Progenitor cell of endocrine pancreas (in vitro differentiated cells): ENCODE data around the gene HTRA3. TPM values are rescaled to one million over a fixed set of nuclear protein-coding genes. Genes with fewer than 3 reads are reported as not detected.

Source experiments
- DNase-seq: peaks from one replicate; pipeline ENCODE4 v3.0.0; 2021; ENCODE audit warnings: low spot score; ENCODE audit not compliant: unreplicated experiment
- H3K27ac Mint-ChIP-seq: 2 replicates; pipeline ENCODE4 v1.8.0; 2021; ENCODE audit warnings: mild to moderate bottlenecking, moderate library complexity, mixed read lengths
- H3K27me3 Mint-ChIP-seq: 2 replicates; pipeline ENCODE4 v1.8.0; 2021; ENCODE audit warnings: mixed read lengths
- H3K36me3 Mint-ChIP-seq: 2 replicates; pipeline ENCODE4 v1.8.0; 2022; ENCODE audit warnings: mixed read lengths; ENCODE audit not compliant: insufficient read depth
- H3K4me1 Mint-ChIP-seq: 2 replicates; pipeline ENCODE4 v1.8.0; 2021; ENCODE audit warnings: low read depth, mixed read lengths
- H3K4me3 Mint-ChIP-seq: 2 replicates; pipeline ENCODE4 v1.8.0; 2021; ENCODE audit warnings: low read depth, mild to moderate bottlenecking, moderate library complexity, mixed read lengths
- H3K9me3 Mint-ChIP-seq: 2 replicates; pipeline ENCODE4 v1.8.0; 2021; ENCODE audit warnings: low read depth, mixed read lengths
- total RNA-seq: library from RNA; stranded (reverse); gene quantifications from 2 replicates; pipeline ENCODE4 v1.2.1, GENCODE V29; 2021
- TF ChIP-seq, protein P1 (sequence below): fragments of 200-600 bp; sonication (generic); IDR thresholded peaks from one replicate; pipeline ENCODE4 v1.5.0; 2021; ENCODE audit warnings: antibody characterized with exemption, mild to moderate bottlenecking; ENCODE audit not compliant: unreplicated experiment

HTRA3 gene
- total RNA-seq, 1 donor from 2014 or later: 0.86 TPM

DNA sequence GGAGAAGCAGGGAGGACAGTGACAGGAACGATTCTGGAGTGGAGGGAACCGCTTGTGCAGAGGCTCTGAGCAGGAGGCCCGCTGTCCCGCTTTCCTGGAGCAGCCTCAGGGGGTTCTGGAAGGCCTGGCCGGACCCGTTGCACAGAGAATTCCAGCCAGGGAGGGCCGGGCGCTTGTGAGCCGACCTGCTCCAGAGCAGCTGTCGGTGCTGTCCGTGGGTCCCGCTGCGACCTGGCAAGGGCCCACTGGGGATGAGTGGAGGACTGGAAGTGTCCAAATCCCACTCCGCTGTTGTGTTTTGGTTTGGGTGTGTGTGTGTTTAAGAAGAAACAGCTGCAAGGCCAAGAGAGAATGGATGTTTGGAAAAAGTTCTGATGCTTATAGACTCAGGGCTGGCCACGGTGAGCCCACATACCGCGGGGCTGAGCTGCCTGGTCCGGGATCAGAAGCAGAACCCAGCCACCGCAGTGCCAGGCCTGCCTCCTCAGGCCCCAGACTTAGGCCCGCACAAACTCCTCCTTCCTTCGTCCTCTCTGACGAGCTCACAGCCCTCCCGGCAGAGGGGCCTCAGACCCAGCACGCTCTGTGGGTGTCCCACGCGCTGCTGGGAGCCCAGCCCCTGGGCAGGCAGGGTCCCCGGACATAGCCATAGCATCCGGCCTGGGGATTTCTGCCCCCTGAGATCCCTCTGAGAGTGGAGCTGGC is 73.9 kb downstream of the HTRA3 start:
- DNase-seq: no peak
- Mint-ChIP-seq H3K4me3 (no peak overlapping the region), H3K9me3 (no peaks in the 10 kb centered on the region), H3K27me3 (peaks cover 18% of the 10 kb centered on the region), H3K27ac (no peak overlapping the region), H3K36me3 (no peaks in the 10 kb centered on the region), H3K4me1 (no peaks in the 10 kb centered on the region)
- TF ChIP-seq, protein P1, sequence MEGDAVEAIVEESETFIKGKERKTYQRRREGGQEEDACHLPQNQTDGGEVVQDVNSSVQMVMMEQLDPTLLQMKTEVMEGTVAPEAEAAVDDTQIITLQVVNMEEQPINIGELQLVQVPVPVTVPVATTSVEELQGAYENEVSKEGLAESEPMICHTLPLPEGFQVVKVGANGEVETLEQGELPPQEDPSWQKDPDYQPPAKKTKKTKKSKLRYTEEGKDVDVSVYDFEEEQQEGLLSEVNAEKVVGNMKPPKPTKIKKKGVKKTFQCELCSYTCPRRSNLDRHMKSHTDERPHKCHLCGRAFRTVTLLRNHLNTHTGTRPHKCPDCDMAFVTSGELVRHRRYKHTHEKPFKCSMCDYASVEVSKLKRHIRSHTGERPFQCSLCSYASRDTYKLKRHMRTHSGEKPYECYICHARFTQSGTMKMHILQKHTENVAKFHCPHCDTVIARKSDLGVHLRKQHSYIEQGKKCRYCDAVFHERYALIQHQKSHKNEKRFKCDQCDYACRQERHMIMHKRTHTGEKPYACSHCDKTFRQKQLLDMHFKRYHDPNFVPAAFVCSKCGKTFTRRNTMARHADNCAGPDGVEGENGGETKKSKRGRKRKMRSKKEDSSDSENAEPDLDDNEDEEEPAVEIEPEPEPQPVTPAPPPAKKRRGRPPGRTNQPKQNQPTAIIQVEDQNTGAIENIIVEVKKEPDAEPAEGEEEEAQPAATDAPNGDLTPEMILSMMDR: no peak

- TF ChIP-seq, protein P1: no peak
- no peak for DNase-seq
- Mint-ChIP-seq H3K9me3 (no peaks in the 10 kb centered on the region), H3K4me1 (no peaks in the 10 kb centered on the region), H3K27ac (no peak overlapping the region), H3K4me3 (no peak overlapping the region), H3K27me3 (peaks cover 18% of the 10 kb centered on the region), H3K36me3 (no peaks in the 10 kb centered on the region)
These were observed 74.4 kb downstream of the HTRA3 start for GRCh38 chr4:8343967-8344331.

DNA sequence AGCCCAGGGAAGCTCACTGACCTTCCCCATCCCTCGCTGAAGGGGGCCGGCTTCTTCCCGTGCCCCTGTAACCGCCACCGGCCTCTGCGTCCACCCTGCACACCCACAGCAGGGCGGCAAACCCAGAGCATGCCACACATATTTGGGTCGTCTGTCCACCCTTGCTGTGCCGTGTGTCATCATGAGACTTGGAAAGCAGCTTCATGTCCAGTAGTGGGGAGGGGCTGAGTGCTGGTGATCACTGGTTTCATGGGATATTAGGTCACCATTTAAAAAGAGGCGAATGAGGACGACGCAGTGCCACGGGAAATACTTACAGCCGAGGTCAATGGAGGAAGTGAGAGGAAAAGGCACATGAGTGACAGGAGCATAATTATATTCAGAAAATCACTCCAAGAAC is 74.8 kb downstream of the HTRA3 start:
- DNase-seq: no peak

GRCh38 chr4:8345053-8345945 is 75.7 kb downstream of the HTRA3 start:
- Mint-ChIP-seq H3K4me1 (no peaks in the 10 kb centered on the region), H3K9me3 (no peaks in the 10 kb centered on the region), H3K27ac (no peak overlapping the region), H3K4me3 (no peak overlapping the region), H3K27me3 (peaks cover 16% of the 10 kb centered on the region), H3K36me3 (no peaks in the 10 kb centered on the region)
- no peak for DNase-seq
- TF ChIP-seq, protein P1: no peak

More for the DNA sequence above, 74.8 kb downstream of the HTRA3 start:
- TF ChIP-seq, protein P1: no peak
- Mint-ChIP-seq H3K4me1 (no peaks in the 10 kb centered on the region), H3K27ac (no peak overlapping the region), H3K36me3 (no peaks in the 10 kb centered on the region), H3K4me3 (no peak overlapping the region), H3K9me3 (no peaks in the 10 kb centered on the region), H3K27me3 (peaks cover 16% of the 10 kb centered on the region)

- no peaks in the 10 kb centered on the region for H3K36me3 Mint-ChIP-seq
- no peaks in the 10 kb centered on the region for H3K4me1 Mint-ChIP-seq
- H3K27ac Mint-ChIP-seq: no peak overlapping the region
- H3K9me3 Mint-ChIP-seq: no peaks in the 10 kb centered on the region
- no peak for DNase-seq
- TF ChIP-seq, protein P1: no peak
- H3K27me3 Mint-ChIP-seq: peaks cover 16% of the 10 kb centered on the region
- H3K4me3 Mint-ChIP-seq: no peak overlapping the region
These were observed 76.6 kb downstream of the HTRA3 start for GRCh38 chr4:8345946-8346814.
